Measurements from ENCODE around the gene GRIN3B. TPM values are rescaled to one million over a fixed set of nuclear protein-coding genes. Genes with fewer than 3 reads are reported as not detected.

GRIN3B gene
- total RNA-seq, 1 donor from 2014 or later = not detected

DNA sequence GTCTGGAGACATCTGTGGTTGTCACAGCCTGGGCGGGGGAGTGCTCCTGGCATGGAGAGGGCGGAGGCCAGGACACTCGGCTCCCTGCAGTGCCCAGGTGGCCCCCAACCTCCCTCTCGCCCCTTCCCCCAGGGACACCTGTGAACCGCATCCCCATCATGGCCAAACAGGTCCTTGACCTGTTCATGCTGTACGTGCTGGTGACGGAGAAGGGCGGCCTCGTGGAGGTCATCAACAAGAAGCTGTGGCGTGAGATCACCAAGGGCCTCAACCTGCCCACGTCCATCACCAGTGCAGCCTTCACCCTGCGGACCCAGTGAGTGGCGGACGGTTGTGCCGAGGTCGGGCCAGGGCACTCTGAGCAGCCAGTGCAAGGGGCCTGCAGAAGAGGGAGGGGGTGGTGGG is 36.1 kb upstream of the GRIN3B start:
- ATAC-seq (no peak), DNase-seq (no peak)
- intact Hi-C loops (cut with micrococcal nuclease) = no loop called here

GRCh38 chr19:964761-965694 is 35.2 kb upstream of the GRIN3B start:
- intact Hi-C loops (cut with micrococcal nuclease) = no loop called here
- no peak for ATAC-seq
- DNase-seq = no peak

- no peak for ATAC-seq
- no peak for DNase-seq
These were observed 33.6 kb upstream of the GRIN3B start for GRCh38 chr19:966485-967088.

GRCh38 chr19:970695-971094 is 29.5 kb upstream of the GRIN3B start:
- intact Hi-C loops (cut with micrococcal nuclease) = no loop called here

More at GRCh38 chr19:966485-967088, 33.6 kb upstream of the GRIN3B start:
- intact Hi-C loops (cut with micrococcal nuclease) = no loop called here

GRCh38 chr19:971795-972194 is 28.4 kb upstream of the GRIN3B start:
- intact Hi-C loops (cut with micrococcal nuclease) = no loop called here
- DNase-seq (no peak), ATAC-seq (no peak)

More at GRCh38 chr19:970695-971094, 29.5 kb upstream of the GRIN3B start:
- no peak for ATAC-seq
- DNase-seq = no peak

DNA sequence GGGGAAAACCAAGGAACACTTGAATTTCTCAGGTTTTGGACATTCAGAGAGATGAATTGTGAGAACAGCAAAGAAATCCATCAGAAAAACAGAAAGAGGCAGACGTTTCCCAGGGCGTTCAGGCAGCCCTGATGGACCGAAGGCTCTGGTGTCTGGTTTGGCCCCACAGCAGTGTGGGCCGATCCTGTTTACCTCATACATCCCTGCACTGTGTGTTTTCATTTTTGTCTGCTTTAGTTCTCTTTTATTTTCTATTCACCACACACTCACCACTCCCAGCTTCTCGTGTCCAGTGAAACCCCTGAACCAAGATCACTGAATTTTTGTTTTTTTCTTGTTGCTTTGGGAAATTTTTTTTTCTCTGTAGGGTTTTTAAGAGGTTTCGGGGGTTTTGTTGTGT is 27.9 kb upstream of the GRIN3B start:
- no peak for ATAC-seq
- no peak for DNase-seq
- intact Hi-C loops (cut with micrococcal nuclease) = no loop called here

- ATAC-seq (no peak), DNase-seq (no peak)
- intact Hi-C loops (cut with micrococcal nuclease) = no loop called here
These were observed 26.3 kb upstream of the GRIN3B start for GRCh38 chr19:973726-974563.

DNA sequence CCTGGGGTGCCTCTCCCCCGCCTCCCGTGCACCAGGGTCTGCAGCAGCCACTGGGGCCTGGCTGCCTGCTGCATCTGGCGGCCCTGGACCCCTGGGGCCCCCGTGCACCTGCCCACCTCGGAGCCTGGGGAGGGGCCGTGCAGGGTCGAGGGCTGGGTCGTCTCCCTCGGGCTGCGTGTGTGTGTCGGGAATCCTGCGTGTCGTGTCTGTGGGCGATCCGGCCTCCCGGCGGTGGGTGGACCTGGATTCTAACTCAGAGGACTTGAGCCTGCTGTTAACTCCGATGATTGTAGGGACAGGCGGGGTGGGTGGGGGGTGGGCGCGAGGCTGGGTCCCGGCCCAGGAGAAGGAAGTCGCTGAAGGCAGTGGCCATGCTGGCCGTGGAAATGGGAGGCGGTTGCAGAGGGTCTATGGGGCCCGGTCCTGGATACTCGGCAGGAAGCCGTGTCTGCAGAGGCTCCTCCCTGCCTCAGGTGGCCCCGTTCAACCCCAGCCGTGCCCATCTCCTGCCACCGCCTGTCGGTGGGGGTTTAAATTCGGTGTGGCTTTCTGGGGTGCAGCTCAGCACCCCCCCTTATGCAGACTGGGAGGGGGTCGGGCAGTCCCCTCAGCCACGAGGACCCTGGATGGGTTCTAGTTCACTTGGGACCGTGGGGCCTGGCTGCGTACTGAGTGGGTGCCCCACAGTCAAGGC is 25.5 kb upstream of the GRIN3B start:
- intact Hi-C loops (cut with micrococcal nuclease) = no loop called here
- DNase-seq (no peak), ATAC-seq (no peak)

DNA sequence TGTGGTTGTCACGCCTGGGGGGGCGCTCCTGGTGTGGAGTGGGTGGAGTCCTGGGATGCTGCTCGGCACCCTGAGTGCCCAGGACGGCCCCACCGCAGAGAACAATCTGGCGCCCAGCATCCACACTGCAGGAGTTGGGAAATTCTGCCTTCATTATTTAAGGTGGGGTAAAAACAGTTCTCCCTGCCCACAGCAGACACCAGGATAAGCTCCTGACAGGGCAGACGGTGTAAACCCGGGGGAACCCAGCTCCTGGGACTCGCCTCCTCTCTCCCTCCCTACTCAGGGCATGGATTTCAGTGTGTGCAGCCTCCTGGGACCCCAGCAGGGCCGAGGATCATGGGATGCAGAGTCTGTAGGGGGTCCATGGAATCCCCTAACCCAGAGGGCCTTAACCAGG is 23.7 kb upstream of the GRIN3B start:
- intact Hi-C loops (cut with micrococcal nuclease) = no loop called here
- DNase-seq (no peak), ATAC-seq (no peak)

- intact Hi-C loops (cut with micrococcal nuclease) = no loop called here
- no peak for DNase-seq
- ATAC-seq = no peak
These were observed 23.2 kb upstream of the GRIN3B start for GRCh38 chr19:977058-977464.

DNA sequence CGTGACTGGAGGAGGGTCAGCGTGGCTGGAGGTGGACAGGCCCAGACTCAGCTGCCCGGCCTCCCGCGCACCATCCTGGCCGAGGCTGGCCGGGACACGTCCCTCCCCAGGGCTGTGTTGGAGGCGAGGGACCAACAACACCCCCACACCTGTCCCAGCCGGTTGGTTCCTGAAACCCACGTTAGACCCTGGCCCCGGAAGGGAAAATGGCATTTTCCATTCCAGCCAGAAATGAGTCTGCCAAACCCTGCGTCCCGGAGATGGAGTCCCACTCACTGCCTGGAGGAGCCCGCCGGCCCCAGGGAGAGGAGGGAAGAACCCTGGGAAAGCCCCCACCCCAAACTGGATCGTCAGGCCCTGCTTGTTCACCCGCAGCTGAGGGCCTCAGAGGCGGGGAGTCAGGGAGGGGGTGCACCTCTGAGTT is 20.9 kb upstream of the GRIN3B start:
- ATAC-seq (no peak), DNase-seq (no peak)
- intact Hi-C loops (cut with micrococcal nuclease) = no loop called here

- no peak for DNase-seq
- ATAC-seq = no peak
- intact Hi-C loops (cut with micrococcal nuclease) = loop anchor here (5.0 kb wide), 1 partner anchor 58 kb away; no protein-coding TSS in a partner anchor
These were observed 19.9 kb upstream of the GRIN3B start for GRCh38 chr19:980133-980998.

DNA sequence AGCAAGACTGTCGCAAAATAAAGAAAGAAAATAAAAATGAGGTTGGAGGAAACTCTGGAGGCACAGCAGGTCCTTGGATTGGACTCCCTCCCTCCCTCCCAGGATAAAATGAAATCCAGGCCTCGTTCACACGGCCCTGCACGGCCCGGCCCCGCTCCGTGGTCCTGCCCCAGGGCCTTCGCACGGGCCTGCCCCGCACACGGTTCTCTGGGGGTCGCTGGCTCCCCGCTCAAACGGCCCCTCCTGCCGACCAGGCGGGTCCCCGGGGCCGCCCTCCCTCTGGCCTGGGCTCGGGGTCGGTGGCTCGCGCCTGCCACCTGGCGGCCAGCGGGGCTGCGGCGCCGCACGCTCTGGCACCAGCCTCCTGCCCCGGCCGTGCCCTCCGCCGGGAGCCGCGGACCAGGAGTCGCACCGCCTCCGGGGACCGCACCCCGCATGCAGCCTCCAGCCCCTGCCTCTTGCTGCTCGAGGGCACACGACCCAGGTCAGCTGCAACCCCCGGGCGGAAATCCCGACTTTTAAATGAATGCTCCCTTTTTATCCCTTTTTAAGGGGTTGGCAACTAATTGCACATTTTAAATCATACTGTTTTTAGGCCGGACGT is 17.6 kb upstream of the GRIN3B start:
- DNase-seq = peak; percentile 87
- intact Hi-C loops (cut with micrococcal nuclease) = loop anchor here (5.0 kb wide), 1 partner anchor 60 kb away; no protein-coding TSS in a partner anchor
- ATAC-seq = peak; percentile 84

GRCh38 chr19:984165-984967 is 15.9 kb upstream of the GRIN3B start, which contains the start of gene WDR18:
TSS of gene WDR18 (plus strand) at chr19:984345. CDS start at chr19:984354, 9 bp downstream.
- ATAC-seq (peak; percentile 96), DNase-seq (peak; percentile 97)
- intact Hi-C loops (cut with micrococcal nuclease) = loop anchor here (5.0 kb wide), 1 partner anchor 62 kb away; no protein-coding TSS in a partner anchor

GRCh38 chr19:986083-986482 is 14.1 kb upstream of the GRIN3B start:
- intact Hi-C loops (cut with micrococcal nuclease) = no loop called here
- DNase-seq = no peak
- no peak for ATAC-seq

DNA sequence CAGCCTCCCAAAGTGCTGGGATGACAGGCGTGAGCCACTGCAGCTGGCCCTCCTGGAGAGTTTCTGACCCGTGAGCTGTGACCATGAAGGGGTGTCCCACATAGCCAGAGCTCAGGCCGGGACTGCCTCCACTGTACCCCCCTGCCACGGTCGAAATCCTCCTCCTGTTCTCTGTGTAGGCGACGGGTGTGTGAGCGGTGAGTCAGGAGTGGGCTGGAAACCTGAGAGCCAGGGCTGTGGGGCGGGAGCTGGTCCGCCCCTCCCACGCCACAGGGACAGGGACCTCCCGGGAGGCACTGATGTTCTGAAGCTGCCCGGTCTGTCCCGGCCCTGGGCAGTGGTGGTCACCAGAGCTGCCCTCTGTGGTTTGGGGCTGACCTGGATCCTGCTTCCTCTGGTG is 12.1 kb upstream of the GRIN3B start:
- ATAC-seq = no peak
- DNase-seq = no peak
- intact Hi-C loops (cut with micrococcal nuclease) = no loop called here

DNA sequence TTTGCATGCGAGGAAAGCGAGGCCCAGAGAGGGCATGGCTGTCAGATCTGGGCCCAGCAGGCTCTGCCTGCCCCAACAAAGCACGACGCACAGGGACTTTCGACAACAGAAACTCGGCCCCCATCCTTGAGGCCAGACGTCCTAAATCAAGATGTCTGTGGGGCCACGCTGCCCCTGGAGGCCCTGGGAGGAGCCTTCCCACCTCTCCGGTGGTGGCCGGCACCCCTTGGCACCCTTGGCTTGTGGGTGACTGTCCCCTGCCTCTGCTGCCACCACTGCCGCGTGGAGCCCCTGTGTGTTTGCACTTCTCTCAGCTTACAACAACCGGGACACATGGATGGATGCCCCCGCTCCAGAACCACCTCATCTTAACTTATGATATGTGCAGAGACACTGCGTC is 11.7 kb upstream of the GRIN3B start:
- ATAC-seq (no peak), DNase-seq (no peak)
- intact Hi-C loops (cut with micrococcal nuclease) = no loop called here

All from left ventricle myocardium superior (tissue), 1 donor.